Measurements from ENCODE around the gene SMIM36.

SMIM36 gene

DNA sequence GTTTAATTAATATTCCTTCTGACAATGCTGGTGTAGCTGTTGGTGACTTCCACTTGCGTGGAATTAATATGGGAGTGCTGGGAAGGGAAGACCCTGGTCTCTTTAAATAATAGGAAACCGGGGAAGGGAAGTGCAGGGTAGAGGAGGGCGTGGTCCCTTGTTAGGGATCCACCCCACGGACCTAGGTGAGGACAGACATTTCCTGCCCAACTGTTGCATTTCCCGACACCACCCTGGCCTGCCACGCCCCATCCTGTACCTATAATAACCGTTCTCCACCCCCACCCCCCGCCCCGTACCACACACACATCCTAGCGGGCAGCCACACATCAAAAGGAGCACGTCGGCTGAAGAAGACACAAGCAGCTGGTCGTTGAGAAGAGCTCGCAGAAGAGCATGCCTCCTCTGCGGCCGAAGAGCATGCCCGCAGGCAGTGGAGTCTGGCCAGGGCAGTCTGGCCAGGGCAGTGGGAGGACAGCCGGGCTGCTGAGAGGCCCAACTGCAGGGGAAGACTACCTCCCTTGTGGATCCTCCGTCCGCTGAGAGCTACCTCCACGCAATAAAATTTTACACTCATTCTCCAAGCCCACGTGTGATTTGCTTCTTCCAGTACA is 52.9 kb downstream of the SMIM36 start:
- DNase-seq (ENCODE audit: low read depth in 2 of 2): no peak
- H3K4me3 ChIP-seq (replicated peaks in 1 of 2; ENCODE audit: low read depth in 2 of 2, low read length in 2 of 2): no peak overlapping the region
- TF ChIP-seq, protein P1, sequence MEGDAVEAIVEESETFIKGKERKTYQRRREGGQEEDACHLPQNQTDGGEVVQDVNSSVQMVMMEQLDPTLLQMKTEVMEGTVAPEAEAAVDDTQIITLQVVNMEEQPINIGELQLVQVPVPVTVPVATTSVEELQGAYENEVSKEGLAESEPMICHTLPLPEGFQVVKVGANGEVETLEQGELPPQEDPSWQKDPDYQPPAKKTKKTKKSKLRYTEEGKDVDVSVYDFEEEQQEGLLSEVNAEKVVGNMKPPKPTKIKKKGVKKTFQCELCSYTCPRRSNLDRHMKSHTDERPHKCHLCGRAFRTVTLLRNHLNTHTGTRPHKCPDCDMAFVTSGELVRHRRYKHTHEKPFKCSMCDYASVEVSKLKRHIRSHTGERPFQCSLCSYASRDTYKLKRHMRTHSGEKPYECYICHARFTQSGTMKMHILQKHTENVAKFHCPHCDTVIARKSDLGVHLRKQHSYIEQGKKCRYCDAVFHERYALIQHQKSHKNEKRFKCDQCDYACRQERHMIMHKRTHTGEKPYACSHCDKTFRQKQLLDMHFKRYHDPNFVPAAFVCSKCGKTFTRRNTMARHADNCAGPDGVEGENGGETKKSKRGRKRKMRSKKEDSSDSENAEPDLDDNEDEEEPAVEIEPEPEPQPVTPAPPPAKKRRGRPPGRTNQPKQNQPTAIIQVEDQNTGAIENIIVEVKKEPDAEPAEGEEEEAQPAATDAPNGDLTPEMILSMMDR (IDR thresholded peaks at IDR 0.05; ENCODE audit: low read depth, low read length): no peak

GRCh38 chr17:55456307-55457240 is 54.7 kb downstream of the SMIM36 start:
- no peak overlapping the region for H3K4me3 ChIP-seq (replicated peaks in 1 of 2; ENCODE audit: low read depth in 2 of 2, low read length in 2 of 2)
- TF ChIP-seq, protein P1 (IDR thresholded peaks at IDR 0.05; ENCODE audit: low read depth, low read length): no peak
- DNase-seq (ENCODE audit: low read depth in 2 of 2): peak in 1 of 2 donors; percentile 55

- H3K4me3 ChIP-seq (replicated peaks in 1 of 2; ENCODE audit: low read depth in 2 of 2, low read length in 2 of 2): no peak overlapping the region
- DNase-seq (ENCODE audit: low read depth in 2 of 2): peak; percentile 82 to 89
- TF ChIP-seq, protein P1 (IDR thresholded peaks at IDR 0.05; ENCODE audit: low read depth, low read length): no peak
Measured at GRCh38 chr17:55454906-55455474, 56.3 kb downstream of the SMIM36 start.

GRCh38 chr17:55453839-55454557 is 57.3 kb downstream of the SMIM36 start:
- DNase-seq (ENCODE audit: low read depth in 2 of 2): no peak
- H3K4me3 ChIP-seq (replicated peaks in 1 of 2; ENCODE audit: low read depth in 2 of 2, low read length in 2 of 2): no peak overlapping the region
- TF ChIP-seq, protein P1 (IDR thresholded peaks at IDR 0.05; ENCODE audit: low read depth, low read length): no peak

DNA sequence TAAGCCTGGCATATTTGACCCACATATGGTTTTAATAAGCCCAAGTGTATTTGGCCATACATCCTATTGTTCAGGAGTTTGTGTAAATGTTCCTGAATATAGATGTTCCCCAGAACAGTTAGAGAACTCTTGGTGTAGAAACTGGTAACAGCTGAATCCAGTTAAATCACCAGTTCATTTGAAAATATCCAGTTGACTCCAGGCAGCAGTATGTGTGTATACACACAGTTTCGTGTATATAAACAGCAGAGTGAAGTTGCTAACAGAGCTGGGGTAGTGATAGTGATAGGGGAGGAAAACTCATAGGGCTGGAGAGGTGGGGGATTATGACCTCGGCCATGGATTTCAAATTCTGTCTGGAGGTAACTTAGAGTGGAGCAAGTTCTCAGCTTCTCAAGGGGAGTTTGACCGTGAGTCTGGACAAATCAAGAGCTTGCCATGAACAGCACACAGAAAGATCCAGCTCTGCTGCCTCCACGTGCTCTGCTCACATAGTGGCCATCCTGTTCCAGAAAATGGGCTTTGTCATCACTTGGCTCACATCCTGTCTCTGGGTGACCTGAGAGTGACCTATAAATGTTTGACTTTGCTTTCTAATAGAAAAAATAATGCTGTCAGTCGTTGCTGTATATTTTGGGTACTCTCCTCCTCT is 59.0 kb downstream of the SMIM36 start:
- TF ChIP-seq, protein P1 (IDR thresholded peaks at IDR 0.05; ENCODE audit: low read depth, low read length): no peak
- peak; percentile 82 to 91 for DNase-seq (ENCODE audit: low read depth in 2 of 2)
- H3K4me3 ChIP-seq (replicated peaks in 1 of 2; ENCODE audit: low read depth in 2 of 2, low read length in 2 of 2): no peak overlapping the region

DNA sequence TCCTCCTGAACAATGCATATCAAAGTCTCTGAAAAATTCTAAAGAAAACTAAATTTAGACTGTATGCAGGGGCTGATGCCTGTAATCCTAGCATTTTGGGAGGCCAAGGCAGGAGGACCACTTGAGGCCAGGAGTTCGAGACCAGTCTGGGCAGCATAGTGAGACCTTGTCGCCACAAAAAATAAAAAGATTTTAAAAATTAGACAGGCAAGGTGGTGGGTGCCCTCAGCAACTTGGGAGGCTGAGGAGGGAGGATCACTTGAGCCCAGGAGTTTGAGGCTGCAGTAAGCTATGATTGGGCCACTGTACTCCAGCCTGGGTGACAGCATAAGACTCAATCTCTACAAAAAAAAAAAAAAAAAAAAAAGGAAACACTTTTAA is 59.5 kb downstream of the SMIM36 start:
- TF ChIP-seq, protein P1 (IDR thresholded peaks at IDR 0.05; ENCODE audit: low read depth, low read length): no peak
- H3K4me3 ChIP-seq (replicated peaks in 1 of 2; ENCODE audit: low read depth in 2 of 2, low read length in 2 of 2): no peak overlapping the region
- DNase-seq (ENCODE audit: low read depth in 2 of 2): no peak

Measured in cardiac fibroblast (primary cell).